ENCODE results near the gene MIAT. TPM values are rescaled to one million over a fixed set of nuclear protein-coding genes. Genes with fewer than 3 reads are reported as not detected.

Gene MIAT
- total RNA-seq, 1 donor, result 0.72 TPM

- TF ChIP-seq, protein P1, sequence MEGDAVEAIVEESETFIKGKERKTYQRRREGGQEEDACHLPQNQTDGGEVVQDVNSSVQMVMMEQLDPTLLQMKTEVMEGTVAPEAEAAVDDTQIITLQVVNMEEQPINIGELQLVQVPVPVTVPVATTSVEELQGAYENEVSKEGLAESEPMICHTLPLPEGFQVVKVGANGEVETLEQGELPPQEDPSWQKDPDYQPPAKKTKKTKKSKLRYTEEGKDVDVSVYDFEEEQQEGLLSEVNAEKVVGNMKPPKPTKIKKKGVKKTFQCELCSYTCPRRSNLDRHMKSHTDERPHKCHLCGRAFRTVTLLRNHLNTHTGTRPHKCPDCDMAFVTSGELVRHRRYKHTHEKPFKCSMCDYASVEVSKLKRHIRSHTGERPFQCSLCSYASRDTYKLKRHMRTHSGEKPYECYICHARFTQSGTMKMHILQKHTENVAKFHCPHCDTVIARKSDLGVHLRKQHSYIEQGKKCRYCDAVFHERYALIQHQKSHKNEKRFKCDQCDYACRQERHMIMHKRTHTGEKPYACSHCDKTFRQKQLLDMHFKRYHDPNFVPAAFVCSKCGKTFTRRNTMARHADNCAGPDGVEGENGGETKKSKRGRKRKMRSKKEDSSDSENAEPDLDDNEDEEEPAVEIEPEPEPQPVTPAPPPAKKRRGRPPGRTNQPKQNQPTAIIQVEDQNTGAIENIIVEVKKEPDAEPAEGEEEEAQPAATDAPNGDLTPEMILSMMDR (IDR thresholded peaks at IDR 0.05; ENCODE audit: insufficient read depth, low read length), result no peak
- no peak overlapping the region for H3K4me3 ChIP-seq (ENCODE audit: low read depth, low read length)
- no peak for DNase-seq (ENCODE audit: low read depth)
Observed at GRCh38 chr22:26631282-26631681, 26.1 kb upstream of the MIAT start.

DNA sequence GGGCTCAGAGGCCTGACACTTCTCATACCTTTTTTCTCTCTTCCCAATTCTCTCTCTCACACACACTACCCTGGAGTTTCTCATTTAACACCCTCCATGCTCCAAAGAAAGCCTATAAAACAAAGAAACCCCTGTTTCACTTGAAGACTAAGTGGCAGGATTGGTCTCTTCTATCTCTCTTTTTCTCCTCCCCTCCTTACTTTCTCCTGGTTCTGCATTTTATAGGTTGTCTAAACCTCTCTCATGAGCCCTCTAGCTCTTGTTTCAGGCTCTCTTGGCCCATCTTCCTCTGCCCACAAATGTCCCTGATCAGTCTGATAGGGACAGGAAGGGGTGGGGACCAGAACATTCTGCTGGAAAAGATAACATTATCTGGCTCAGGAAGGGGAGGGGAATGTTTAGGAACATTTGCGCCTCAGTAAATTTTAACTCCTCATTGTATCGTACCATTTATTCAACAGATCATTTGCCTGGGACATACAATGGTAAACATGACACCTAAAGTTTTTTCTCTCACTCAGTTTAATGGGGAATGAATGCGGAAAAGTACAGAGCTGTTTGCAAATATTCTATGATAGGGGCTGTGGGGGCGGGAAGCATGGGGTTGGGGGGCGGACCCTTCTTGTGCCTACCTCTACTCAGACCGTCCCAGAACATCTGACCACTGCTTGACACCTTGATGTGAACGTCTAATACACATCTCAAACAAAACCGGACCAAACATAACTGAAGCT is 24.8 kb upstream of the MIAT start:
- DNase-seq (ENCODE audit: low read depth), result no peak
- TF ChIP-seq, protein P1 (IDR thresholded peaks at IDR 0.05; ENCODE audit: insufficient read depth, low read length), result no peak
- no peak overlapping the region for H3K4me3 ChIP-seq (ENCODE audit: low read depth, low read length)

DNA sequence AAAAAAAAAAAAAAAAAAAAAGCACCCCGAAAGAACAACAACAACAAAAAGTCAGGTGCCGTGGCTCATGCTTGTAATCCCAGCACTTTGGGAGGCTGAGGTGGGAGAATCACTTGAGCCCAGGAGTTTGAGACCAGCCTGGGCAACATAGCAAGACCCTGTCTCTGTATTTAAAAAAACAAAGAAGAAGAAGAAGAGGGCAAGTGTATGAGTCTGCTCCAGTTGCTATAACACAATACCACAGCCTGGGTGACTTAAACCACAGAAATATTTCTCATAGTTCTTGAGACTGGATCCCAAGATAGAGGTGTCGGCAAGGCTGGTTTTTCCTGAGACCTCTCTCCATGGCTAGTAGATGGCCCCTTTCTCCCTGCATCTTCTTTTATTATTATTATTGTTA is 23.2 kb upstream of the MIAT start:
- H3K4me3 ChIP-seq (ENCODE audit: low read depth, low read length), result no peak overlapping the region
- TF ChIP-seq, protein P1 (IDR thresholded peaks at IDR 0.05; ENCODE audit: insufficient read depth, low read length), result no peak
- DNase-seq (ENCODE audit: low read depth), result no peak

- H3K4me3 ChIP-seq (ENCODE audit: low read depth, low read length), result no peak overlapping the region
Observed at GRCh38 chr22:26635117-26635516, 22.3 kb upstream of the MIAT start.

GRCh38 chr22:26636296-26636695 is 21.1 kb upstream of the MIAT start:
- no peak for DNase-seq (ENCODE audit: low read depth)
- H3K4me3 ChIP-seq (ENCODE audit: low read depth, low read length), result no peak overlapping the region
- TF ChIP-seq, protein P1 (IDR thresholded peaks at IDR 0.05; ENCODE audit: insufficient read depth, low read length), result no peak

More at GRCh38 chr22:26635117-26635516, 22.3 kb upstream of the MIAT start:
- DNase-seq (ENCODE audit: low read depth), result no peak
- TF ChIP-seq, protein P1 (IDR thresholded peaks at IDR 0.05; ENCODE audit: insufficient read depth, low read length), result no peak

- H3K4me3 ChIP-seq (ENCODE audit: low read depth, low read length), result no peak overlapping the region
- DNase-seq (ENCODE audit: low read depth), result no peak
- TF ChIP-seq, protein P1 (IDR thresholded peaks at IDR 0.05; ENCODE audit: insufficient read depth, low read length), result no peak
Observed at GRCh38 chr22:26642465-26643417, 14.6 kb upstream of the MIAT start.
